ENCODE results near the gene CDX1.

GRCh38 chr5:150123542-150123941 is 43.0 kb upstream of the CDX1 start:
- TF ChIP-seq CTCF (IDR thresholded peaks at IDR 0.05) (no peak), EZH2 (IDR thresholded peaks at IDR 0.05) (no peak)

All from neural progenitor cell (in vitro differentiated cells).